Natural killer cell treated with Interleukin-12 subunit alpha and Interleukin-12 subunit beta and Interleukin-15 and Interleukin-18, amount 100 ng/mL, for 72 hours (primary cell): ENCODE data around the gene SCMH1. TPM values are rescaled to one million over a fixed set of nuclear protein-coding genes. Genes with fewer than 3 reads are reported as not detected.

Experiments
- total RNA-seq, 2 donors: library from RNA; stranded (reverse); gene quantifications; one replicate each; pipeline ENCODE4 v1.2.3, GENCODE V29; 2022

The SCMH1 gene
- total RNA-seq, 2 donors from 2014 or later, result 16.4 to 28.5 TPM

Other genes with a start within 250 kb of the SCMH1 start
- gene SLFNL1, start 220.6 kb downstream of the SCMH1 start, total RNA-seq, result under 1 TPM; 0.14 to 0.33 TPM
- not detected for gene FOXO6, start 119.1 kb upstream of the SCMH1 start, total RNA-seq
- gene EDN2, start 242.4 kb upstream of the SCMH1 start, total RNA-seq, result not detected